ENCODE data around the gene VAC14.

GRCh38 chr16:70692130-70692872 lies 108.7 kb downstream of the VAC14 start:
- TF ChIP-seq POLR2A (IDR thresholded peaks at IDR 0.05; ENCODE audit: low read depth, low read length) (no peak), POLR2AphosphoS5 (IDR thresholded peaks at IDR 0.05; ENCODE audit: low read depth, low read length) (no peak), POU2F2 (IDR thresholded peaks at IDR 0.05; ENCODE audit: low read depth, low read length) (no peak)

All from GM12891 (cell line).